Nephron (organoid): ENCODE results near the gene DPYD.

Source experiments
- H3K27ac Mint-ChIP-seq, 3 experiments: 2 replicates each; pipeline ENCODE4 v1.8.0; 2020; ENCODE audit warnings: mixed read lengths in 3 of 3, mild to moderate bottlenecking in 2 of 3, moderate library complexity in 1 of 3
- H3K27me3 Mint-ChIP-seq: 2 replicates; pipeline ENCODE4 v1.8.0; 2021; ENCODE audit warnings: low read depth, mild to moderate bottlenecking, moderate library complexity, mixed read lengths
- H3K36me3 Mint-ChIP-seq: 2 replicates; pipeline ENCODE4 v1.8.0; 2020; ENCODE audit warnings: low read depth, mixed read lengths
- H3K4me1 Mint-ChIP-seq: 2 replicates; pipeline ENCODE4 v1.8.0; 2020; ENCODE audit warnings: mixed read lengths
- H3K4me3 Mint-ChIP-seq, 3 experiments: 2 replicates each; pipeline ENCODE4 v1.8.0; 2020; ENCODE audit warnings: mild to moderate bottlenecking in 3 of 3, mixed read lengths in 3 of 3, moderate library complexity in 2 of 3
- H3K9me3 Mint-ChIP-seq: 2 replicates; pipeline ENCODE4 v1.8.0; 2020; ENCODE audit warnings: mixed read lengths
- TF ChIP-seq, protein P1 (sequence below), 3 experiments: fragments of 200-600 bp; sonication (generic); IDR thresholded peaks; one replicate each; pipeline ENCODE4 v1.5.0; 2021; ENCODE audit warnings: antibody characterized with exemption in 3 of 3; ENCODE audit not compliant: unreplicated experiment in 3 of 3

DPYD gene

DNA sequence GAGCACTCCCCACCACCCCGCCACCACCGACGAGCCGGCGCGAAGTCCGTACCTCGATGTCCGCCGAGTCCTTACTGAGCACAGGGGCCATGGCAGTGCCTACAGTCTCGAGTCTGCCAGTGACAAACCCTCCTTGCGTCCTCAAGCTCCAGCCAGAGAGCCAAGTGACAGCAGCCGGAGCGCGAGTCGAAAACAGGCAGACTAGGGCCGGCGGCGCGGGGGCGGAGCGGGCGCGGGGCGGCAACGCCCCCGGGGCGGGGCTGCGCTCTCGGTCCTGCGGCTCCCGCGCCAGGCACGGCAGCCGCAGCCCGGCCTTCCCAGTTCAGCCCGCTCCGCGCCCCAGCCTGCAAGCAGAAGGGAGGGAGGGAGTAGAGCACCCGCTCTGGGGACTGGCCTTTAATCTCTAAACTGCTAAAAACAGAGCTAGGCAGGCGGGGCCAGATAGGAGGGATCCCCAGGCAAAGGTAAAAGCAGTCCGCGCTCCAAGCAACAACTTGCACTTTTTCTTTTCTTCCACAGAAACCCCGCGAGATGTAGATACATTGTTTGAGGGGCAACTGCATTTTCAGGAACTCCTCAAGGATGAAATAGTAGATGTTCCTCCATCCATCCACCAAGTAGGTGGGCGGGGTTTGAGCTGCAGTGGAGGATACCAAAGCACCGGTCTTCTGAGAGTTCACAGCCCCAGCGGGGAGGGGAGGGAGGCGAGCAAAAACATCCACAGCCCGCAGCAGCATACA lies at the start of gene DPYD:
TSS of gene DPYD (minus strand) at position 203 of the 740 bp plus-strand sequence. CDS start at position 91, 112 bp downstream.
- Mint-ChIP-seq H3K9me3 (no peaks in the 10 kb centered on the region), H3K4me1 (peaks cover 9% of the 10 kb centered on the region), H3K36me3 (no peaks in the 10 kb centered on the region), H3K27me3 (peaks cover 22% of the 10 kb centered on the region), H3K27ac (peak within 1 kb of the TSS; percentile 90 to 93 (median 92)), H3K4me3 (peak within 1 kb of the TSS; percentile 89 to 95 (median 91))
- TF ChIP-seq, protein P1, sequence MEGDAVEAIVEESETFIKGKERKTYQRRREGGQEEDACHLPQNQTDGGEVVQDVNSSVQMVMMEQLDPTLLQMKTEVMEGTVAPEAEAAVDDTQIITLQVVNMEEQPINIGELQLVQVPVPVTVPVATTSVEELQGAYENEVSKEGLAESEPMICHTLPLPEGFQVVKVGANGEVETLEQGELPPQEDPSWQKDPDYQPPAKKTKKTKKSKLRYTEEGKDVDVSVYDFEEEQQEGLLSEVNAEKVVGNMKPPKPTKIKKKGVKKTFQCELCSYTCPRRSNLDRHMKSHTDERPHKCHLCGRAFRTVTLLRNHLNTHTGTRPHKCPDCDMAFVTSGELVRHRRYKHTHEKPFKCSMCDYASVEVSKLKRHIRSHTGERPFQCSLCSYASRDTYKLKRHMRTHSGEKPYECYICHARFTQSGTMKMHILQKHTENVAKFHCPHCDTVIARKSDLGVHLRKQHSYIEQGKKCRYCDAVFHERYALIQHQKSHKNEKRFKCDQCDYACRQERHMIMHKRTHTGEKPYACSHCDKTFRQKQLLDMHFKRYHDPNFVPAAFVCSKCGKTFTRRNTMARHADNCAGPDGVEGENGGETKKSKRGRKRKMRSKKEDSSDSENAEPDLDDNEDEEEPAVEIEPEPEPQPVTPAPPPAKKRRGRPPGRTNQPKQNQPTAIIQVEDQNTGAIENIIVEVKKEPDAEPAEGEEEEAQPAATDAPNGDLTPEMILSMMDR (IDR thresholded peaks at IDR 0.05; ENCODE audit: unreplicated experiment in 3 of 3): no peak

DNA sequence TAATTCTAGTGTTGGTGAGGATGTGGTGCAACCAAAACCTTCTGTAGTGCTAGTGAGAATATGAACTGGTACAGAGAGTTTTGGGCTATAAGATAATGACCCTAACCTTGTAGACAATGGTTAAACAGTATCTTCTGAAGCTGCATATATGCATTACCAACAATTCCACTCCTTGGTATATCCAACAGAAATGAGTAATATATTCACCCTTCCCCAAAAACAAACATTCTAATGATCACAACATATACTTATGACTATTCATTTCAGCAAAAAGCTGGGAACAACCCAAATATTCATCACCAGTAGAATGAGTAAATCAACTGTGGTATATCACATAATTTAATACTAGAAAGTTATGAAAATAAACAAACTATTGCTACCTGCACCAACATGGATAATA lies 39.6 kb upstream of the DPYD start:
- peaks cover 4% of the 10 kb centered on the region for H3K9me3 Mint-ChIP-seq
- TF ChIP-seq, protein P1 (IDR thresholded peaks at IDR 0.05; ENCODE audit: unreplicated experiment in 3 of 3): no peak
- peaks cover 3% of the 10 kb centered on the region for H3K27me3 Mint-ChIP-seq
- H3K4me3 Mint-ChIP-seq: no peak overlapping the region
- H3K4me1 Mint-ChIP-seq: no peaks in the 10 kb centered on the region
- H3K27ac Mint-ChIP-seq: no peak overlapping the region
- no peaks in the 10 kb centered on the region for H3K36me3 Mint-ChIP-seq

DNA sequence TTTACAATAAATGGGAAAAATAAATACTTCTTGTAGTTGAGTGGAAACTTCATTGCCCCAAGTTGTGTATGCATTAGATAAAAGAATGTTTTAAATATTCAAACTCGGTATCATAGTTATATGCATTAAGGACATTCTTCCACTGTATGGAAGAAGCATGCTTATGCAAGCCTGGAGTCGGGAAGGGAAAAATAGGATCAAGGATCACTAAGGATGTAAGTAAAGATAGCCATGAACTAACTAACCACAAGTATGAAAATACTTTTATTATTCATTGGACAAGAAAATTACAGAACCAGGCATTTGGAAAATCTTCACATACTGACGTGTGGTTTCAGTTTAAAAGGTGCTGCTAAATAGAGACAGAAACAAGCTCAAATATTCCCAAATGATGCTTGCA lies 26.9 kb upstream of the DPYD start:
- H3K9me3 Mint-ChIP-seq: no peaks in the 10 kb centered on the region
- H3K27me3 Mint-ChIP-seq: no peaks in the 10 kb centered on the region
- no peak overlapping the region for H3K27ac Mint-ChIP-seq
- H3K4me1 Mint-ChIP-seq: no peaks in the 10 kb centered on the region
- H3K4me3 Mint-ChIP-seq: no peak overlapping the region
- TF ChIP-seq, protein P1 (IDR thresholded peaks at IDR 0.05; ENCODE audit: unreplicated experiment in 3 of 3): no peak
- no peaks in the 10 kb centered on the region for H3K36me3 Mint-ChIP-seq

- H3K27me3 Mint-ChIP-seq: no peaks in the 10 kb centered on the region
- no peaks in the 10 kb centered on the region for H3K9me3 Mint-ChIP-seq
- H3K4me3 Mint-ChIP-seq: no peak overlapping the region
- H3K27ac Mint-ChIP-seq: peak overlapping the region in 2 of 3 experiments; percentile 29 to 89
- H3K4me1 Mint-ChIP-seq: no peaks in the 10 kb centered on the region
- TF ChIP-seq, protein P1 (IDR thresholded peaks at IDR 0.05; ENCODE audit: unreplicated experiment in 3 of 3): no peak
- no peaks in the 10 kb centered on the region for H3K36me3 Mint-ChIP-seq
These were observed 22.5 kb upstream of the DPYD start for GRCh38 chr1:97943354-97943753.

GRCh38 chr1:97942161-97943123 lies 21.6 kb upstream of the DPYD start:
- Mint-ChIP-seq H3K27ac (peak overlapping the region in 1 of 3 experiments; percentile 22), H3K36me3 (no peaks in the 10 kb centered on the region), H3K9me3 (no peaks in the 10 kb centered on the region), H3K4me3 (no peak overlapping the region), H3K4me1 (no peaks in the 10 kb centered on the region), H3K27me3 (no peaks in the 10 kb centered on the region)
- TF ChIP-seq, protein P1 (IDR thresholded peaks at IDR 0.05; ENCODE audit: unreplicated experiment in 3 of 3): no peak
